SK-N-MC (cell line): ENCODE data around the gene BMP8B.

ENCODE experiments used
- EZH2 ChIP-seq: fragments of 200-600 bp; sonication (generic); IDR thresholded peaks from one replicate; pipeline ENCODE4 v1.6.1; 2017; ENCODE audit warnings: antibody characterized with exemption
- POLR2AphosphoS5 ChIP-seq: IDR thresholded peaks from 2 replicates; pipeline ENCODE4 v1.6.1; 2012; ENCODE audit warnings: mild to moderate bottlenecking, low read depth, low read length, borderline replicate concordance

- TF ChIP-seq EZH2 (no peak), POLR2AphosphoS5 (no peak)
Observed at GRCh38 chr1:39713557-39713956, 75.1 kb downstream of the BMP8B start.
